Measurements from ENCODE around the gene PRKAG2.

PRKAG2 gene

GRCh38 chr7:151790830-151791620 lies 85.9 kb downstream of the PRKAG2 start:
- H3K4me1 ChIP-seq (ENCODE audit: control insufficient read depth in 5 of 5, insufficient read depth in 5 of 5, low read length in 5 of 5), result peaks cover 9 to 38% (median 27%) of the 10 kb centered on the region in 5 donors
- H3K9me3 ChIP-seq (ENCODE audit: control insufficient read depth in 5 of 5, low read length in 5 of 5), result no peaks in the 10 kb centered on the region
- H3K4me3 ChIP-seq (ENCODE audit: low read depth in 1 of 5, low read length in 5 of 5), result no peak overlapping the region
- H3K27ac ChIP-seq (ENCODE audit: low read depth, low read length), result no peak overlapping the region
- H3K36me3 ChIP-seq (ENCODE audit: control insufficient read depth in 5 of 5, insufficient read depth in 5 of 5, low read length in 5 of 5), result peaks cover 0 to 9% (median 3%) of the 10 kb centered on the region in 5 donors
- H3K27me3 ChIP-seq (ENCODE audit: control insufficient read depth in 5 of 5, insufficient read depth in 4 of 5, low read length in 5 of 5), result no peaks in the 10 kb centered on the region
- no peak overlapping the region for H3K9ac ChIP-seq (ENCODE audit: low read length in 5 of 5)

- Histone ChIP-seq H3K27me3 (ENCODE audit: control insufficient read depth in 5 of 5, insufficient read depth in 4 of 5, low read length in 5 of 5) (no peaks in the 10 kb centered on the region), H3K27ac (ENCODE audit: low read depth, low read length) (no peak overlapping the region), H3K9ac (ENCODE audit: low read length in 5 of 5) (no peak overlapping the region), H3K4me1 (ENCODE audit: control insufficient read depth in 5 of 5, insufficient read depth in 5 of 5, low read length in 5 of 5) (peaks cover 9 to 33% (median 24%) of the 10 kb centered on the region in 5 donors), H3K4me3 (ENCODE audit: low read depth in 1 of 5, low read length in 5 of 5) (no peak overlapping the region), H3K9me3 (ENCODE audit: control insufficient read depth in 5 of 5, low read length in 5 of 5) (no peaks in the 10 kb centered on the region), H3K36me3 (ENCODE audit: control insufficient read depth in 5 of 5, insufficient read depth in 5 of 5, low read length in 5 of 5) (peaks cover 0 to 14% (median 8%) of the 10 kb centered on the region in 5 donors)
Observed at GRCh38 chr7:151790095-151790829, 86.7 kb downstream of the PRKAG2 start.

GRCh38 chr7:151789380-151789947 lies 87.5 kb downstream of the PRKAG2 start:
- H3K9ac ChIP-seq (ENCODE audit: low read length in 5 of 5), result no peak overlapping the region
- no peaks in the 10 kb centered on the region for H3K27me3 ChIP-seq (ENCODE audit: control insufficient read depth in 5 of 5, insufficient read depth in 4 of 5, low read length in 5 of 5)
- H3K36me3 ChIP-seq (ENCODE audit: control insufficient read depth in 5 of 5, insufficient read depth in 5 of 5, low read length in 5 of 5), result peaks cover 0 to 21% (median 12%) of the 10 kb centered on the region in 5 donors
- peaks cover 7 to 25% (median 16%) of the 10 kb centered on the region in 5 donors for H3K4me1 ChIP-seq (ENCODE audit: control insufficient read depth in 5 of 5, insufficient read depth in 5 of 5, low read length in 5 of 5)
- H3K27ac ChIP-seq (ENCODE audit: low read depth, low read length), result no peak overlapping the region
- H3K4me3 ChIP-seq (ENCODE audit: low read depth in 1 of 5, low read length in 5 of 5), result no peak overlapping the region
- no peaks in the 10 kb centered on the region for H3K9me3 ChIP-seq (ENCODE audit: control insufficient read depth in 5 of 5, low read length in 5 of 5)

GRCh38 chr7:151787348-151787747 lies 89.6 kb downstream of the PRKAG2 start:
- H3K9me3 ChIP-seq (ENCODE audit: control insufficient read depth in 5 of 5, low read length in 5 of 5), result no peaks in the 10 kb centered on the region
- peaks cover 0 to 21% (median 12%) of the 10 kb centered on the region in 5 donors for H3K36me3 ChIP-seq (ENCODE audit: control insufficient read depth in 5 of 5, insufficient read depth in 5 of 5, low read length in 5 of 5)
- H3K4me3 ChIP-seq (ENCODE audit: low read depth in 1 of 5, low read length in 5 of 5), result no peak overlapping the region
- no peak overlapping the region for H3K9ac ChIP-seq (ENCODE audit: low read length in 5 of 5)
- H3K27ac ChIP-seq (ENCODE audit: low read depth, low read length), result no peak overlapping the region
- H3K4me1 ChIP-seq (ENCODE audit: control insufficient read depth in 5 of 5, insufficient read depth in 5 of 5, low read length in 5 of 5), result peaks cover 0 to 19% (median 10%) of the 10 kb centered on the region in 5 donors
- no peaks in the 10 kb centered on the region for H3K27me3 ChIP-seq (ENCODE audit: control insufficient read depth in 5 of 5, insufficient read depth in 4 of 5, low read length in 5 of 5)

DNA sequence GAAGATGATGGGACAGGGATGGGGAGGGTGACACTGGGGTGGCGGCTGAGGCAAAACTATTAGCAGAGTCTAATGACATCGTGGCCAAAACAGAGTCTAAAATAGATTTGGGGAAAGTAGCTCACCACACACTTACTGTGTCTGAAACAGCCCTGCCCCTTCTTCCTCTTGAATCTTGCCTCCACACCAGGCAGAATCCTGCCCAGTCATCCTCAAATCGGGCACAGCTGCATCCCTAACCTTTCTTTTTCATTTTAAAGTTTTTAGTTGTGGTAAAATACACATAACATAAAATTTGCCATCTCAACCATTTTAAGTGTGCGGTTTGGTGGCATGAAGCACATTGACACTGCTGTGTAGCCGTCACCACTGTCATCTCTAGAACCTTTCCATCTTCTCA lies 90.0 kb downstream of the PRKAG2 start:
- no peak overlapping the region for H3K27ac ChIP-seq (ENCODE audit: low read depth, low read length)
- peaks cover 0 to 19% (median 10%) of the 10 kb centered on the region in 5 donors for H3K4me1 ChIP-seq (ENCODE audit: control insufficient read depth in 5 of 5, insufficient read depth in 5 of 5, low read length in 5 of 5)
- H3K9ac ChIP-seq (ENCODE audit: low read length in 5 of 5), result no peak overlapping the region
- H3K4me3 ChIP-seq (ENCODE audit: low read depth in 1 of 5, low read length in 5 of 5), result no peak overlapping the region
- H3K9me3 ChIP-seq (ENCODE audit: control insufficient read depth in 5 of 5, low read length in 5 of 5), result no peaks in the 10 kb centered on the region
- peaks cover 0 to 21% (median 12%) of the 10 kb centered on the region in 5 donors for H3K36me3 ChIP-seq (ENCODE audit: control insufficient read depth in 5 of 5, insufficient read depth in 5 of 5, low read length in 5 of 5)
- H3K27me3 ChIP-seq (ENCODE audit: control insufficient read depth in 5 of 5, insufficient read depth in 4 of 5, low read length in 5 of 5), result no peaks in the 10 kb centered on the region

DNA sequence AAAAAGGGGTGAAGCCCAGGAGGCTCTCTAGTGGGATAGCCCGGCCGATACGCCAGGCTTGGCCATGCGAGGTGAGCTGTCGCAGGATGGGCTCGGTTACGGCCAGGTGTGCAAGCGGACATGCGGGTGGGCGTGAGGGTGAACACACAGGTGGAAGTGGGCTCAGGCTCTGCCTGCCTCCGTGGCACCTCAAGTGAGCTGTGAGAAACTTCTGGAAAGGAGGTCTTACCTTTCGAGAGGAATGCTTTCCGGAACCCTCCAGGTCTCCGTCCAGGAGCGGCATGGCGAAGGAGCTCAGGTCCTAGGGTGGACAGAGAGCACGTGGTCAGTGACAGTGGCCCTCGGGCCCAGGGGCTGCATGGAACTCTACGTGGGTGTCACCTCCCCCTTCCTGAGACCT lies 90.7 kb downstream of the PRKAG2 start:
- H3K27me3 ChIP-seq (ENCODE audit: control insufficient read depth in 5 of 5, insufficient read depth in 4 of 5, low read length in 5 of 5), result no peaks in the 10 kb centered on the region
- no peak overlapping the region for H3K4me3 ChIP-seq (ENCODE audit: low read depth in 1 of 5, low read length in 5 of 5)
- peaks cover 0 to 14% (median 10%) of the 10 kb centered on the region in 5 donors for H3K4me1 ChIP-seq (ENCODE audit: control insufficient read depth in 5 of 5, insufficient read depth in 5 of 5, low read length in 5 of 5)
- no peak overlapping the region for H3K27ac ChIP-seq (ENCODE audit: low read depth, low read length)
- H3K9me3 ChIP-seq (ENCODE audit: control insufficient read depth in 5 of 5, low read length in 5 of 5), result no peaks in the 10 kb centered on the region
- H3K9ac ChIP-seq (ENCODE audit: low read length in 5 of 5), result no peak overlapping the region
- peaks cover 0 to 21% (median 12%) of the 10 kb centered on the region in 5 donors for H3K36me3 ChIP-seq (ENCODE audit: control insufficient read depth in 5 of 5, insufficient read depth in 5 of 5, low read length in 5 of 5)

- H3K27me3 ChIP-seq (ENCODE audit: control insufficient read depth in 5 of 5, insufficient read depth in 4 of 5, low read length in 5 of 5), result no peaks in the 10 kb centered on the region
- no peak overlapping the region for H3K9ac ChIP-seq (ENCODE audit: low read length in 5 of 5)
- no peaks in the 10 kb centered on the region for H3K9me3 ChIP-seq (ENCODE audit: control insufficient read depth in 5 of 5, low read length in 5 of 5)
- H3K36me3 ChIP-seq (ENCODE audit: control insufficient read depth in 5 of 5, insufficient read depth in 5 of 5, low read length in 5 of 5), result peaks cover 0 to 27% (median 16%) of the 10 kb centered on the region in 5 donors
- no peak overlapping the region for H3K4me3 ChIP-seq (ENCODE audit: low read depth in 1 of 5, low read length in 5 of 5)
- peaks cover 0 to 10% (median 7%) of the 10 kb centered on the region in 5 donors for H3K4me1 ChIP-seq (ENCODE audit: control insufficient read depth in 5 of 5, insufficient read depth in 5 of 5, low read length in 5 of 5)
- H3K27ac ChIP-seq (ENCODE audit: low read depth, low read length), result no peak overlapping the region
Observed at GRCh38 chr7:151785681-151785965, 91.3 kb downstream of the PRKAG2 start.

- Histone ChIP-seq H3K27ac (ENCODE audit: low read depth, low read length) (no peak overlapping the region), H3K36me3 (ENCODE audit: control insufficient read depth in 5 of 5, insufficient read depth in 5 of 5, low read length in 5 of 5) (peaks cover 0 to 32% (median 18%) of the 10 kb centered on the region in 5 donors), H3K4me3 (ENCODE audit: low read depth in 1 of 5, low read length in 5 of 5) (no peak overlapping the region), H3K4me1 (ENCODE audit: control insufficient read depth in 5 of 5, insufficient read depth in 5 of 5, low read length in 5 of 5) (peaks cover 0 to 10% (median 7%) of the 10 kb centered on the region in 5 donors), H3K9me3 (ENCODE audit: control insufficient read depth in 5 of 5, low read length in 5 of 5) (no peaks in the 10 kb centered on the region), H3K9ac (ENCODE audit: low read length in 5 of 5) (no peak overlapping the region), H3K27me3 (ENCODE audit: control insufficient read depth in 5 of 5, insufficient read depth in 4 of 5, low read length in 5 of 5) (no peaks in the 10 kb centered on the region)
Observed at GRCh38 chr7:151784853-151785680, 91.8 kb downstream of the PRKAG2 start.

DNA sequence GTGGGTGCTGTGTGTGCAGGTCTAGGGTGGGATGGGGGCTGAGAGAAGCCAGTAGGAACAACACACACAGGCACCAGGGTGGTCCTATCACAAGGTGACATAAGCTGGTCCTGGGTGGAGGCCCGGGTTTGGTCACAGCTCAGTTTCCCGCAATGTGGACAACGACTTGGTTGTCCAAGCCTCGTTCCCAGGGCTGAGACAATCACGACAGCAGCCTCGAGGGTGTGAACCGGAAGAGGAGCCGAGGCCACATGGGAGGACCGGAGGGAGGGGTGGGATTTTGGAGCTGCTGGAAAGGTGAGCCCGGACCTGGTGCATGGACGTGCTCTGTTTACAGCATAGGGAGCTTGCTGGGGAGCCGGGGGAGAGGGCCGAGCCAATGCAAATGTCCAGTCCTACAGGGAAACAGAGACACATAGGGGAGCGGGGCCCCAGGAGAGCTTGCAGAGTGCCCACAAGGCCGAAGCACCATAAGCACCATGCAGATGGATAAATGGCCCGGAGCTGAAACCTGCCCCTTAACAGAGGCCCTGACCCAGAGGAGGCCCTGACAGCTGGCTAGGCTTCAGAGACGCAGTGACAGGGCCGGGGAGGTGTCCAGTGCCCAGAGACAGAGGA lies 92.8 kb downstream of the PRKAG2 start:
- no peak overlapping the region for H3K4me3 ChIP-seq (ENCODE audit: low read depth in 1 of 5, low read length in 5 of 5)
- H3K27me3 ChIP-seq (ENCODE audit: control insufficient read depth in 5 of 5, insufficient read depth in 4 of 5, low read length in 5 of 5), result no peaks in the 10 kb centered on the region

More for the DNA sequence above, 92.8 kb downstream of the PRKAG2 start:
- Histone ChIP-seq H3K9me3 (ENCODE audit: control insufficient read depth in 5 of 5, low read length in 5 of 5) (no peaks in the 10 kb centered on the region), H3K36me3 (ENCODE audit: control insufficient read depth in 5 of 5, insufficient read depth in 5 of 5, low read length in 5 of 5) (peaks cover 0 to 42% (median 27%) of the 10 kb centered on the region in 5 donors), H3K9ac (ENCODE audit: low read length in 5 of 5) (no peak overlapping the region), H3K27ac (ENCODE audit: low read depth, low read length) (no peak overlapping the region), H3K4me1 (ENCODE audit: control insufficient read depth in 5 of 5, insufficient read depth in 5 of 5, low read length in 5 of 5) (peaks cover 0 to 10% (median 7%) of the 10 kb centered on the region in 5 donors)
